Activated CD4-positive, alpha-beta T cell treated with anti-CD3 and anti-CD28 coated beads for 48 hours (primary cell): ENCODE data around the gene SCPEP1.

Experiments
- DNase-seq: peaks from one replicate; pipeline ENCODE4 v3.0.0-alpha.2; 2020

Gene SCPEP1

DNA sequence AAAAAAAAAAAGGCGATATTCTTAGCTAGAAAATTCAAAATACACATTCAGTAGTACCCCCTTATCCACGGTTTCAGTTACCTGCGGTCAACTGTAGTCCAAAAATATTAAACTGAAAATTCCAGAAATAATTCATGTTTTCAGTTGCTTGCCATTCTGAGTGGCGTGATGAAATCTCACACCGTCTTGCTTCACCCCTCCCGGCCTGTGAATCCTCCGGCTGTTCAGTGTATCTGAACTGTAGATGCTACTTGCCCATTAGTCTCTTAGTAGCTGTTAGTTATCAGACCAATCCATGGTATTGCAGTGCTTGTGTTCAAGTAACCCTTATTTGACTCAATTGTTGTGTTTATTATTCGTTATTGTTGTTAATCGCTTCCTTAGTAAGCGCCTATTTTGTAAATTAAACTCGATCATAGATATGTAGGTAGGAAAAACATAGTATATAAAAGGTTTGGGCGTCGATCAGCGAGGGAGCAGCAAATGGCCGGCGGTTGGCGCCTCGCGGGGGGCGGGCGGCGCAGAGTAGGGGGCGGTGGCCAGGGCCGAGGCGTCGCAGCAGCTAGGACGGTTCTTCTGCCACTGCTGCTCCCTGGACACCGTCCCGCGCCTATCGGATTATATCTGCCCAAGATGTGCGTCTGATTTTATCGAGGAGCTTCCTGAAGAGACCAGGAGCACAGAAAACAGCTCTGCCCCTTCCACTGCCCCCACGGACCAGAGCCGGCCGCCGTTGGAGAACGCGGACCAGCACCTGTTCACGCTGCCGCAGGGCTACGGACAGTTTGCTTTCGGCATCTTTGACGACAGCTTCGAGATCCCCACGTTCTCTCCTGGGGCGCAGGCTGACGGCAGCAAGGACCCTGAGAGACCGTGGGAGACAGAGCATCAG is 67.3 kb downstream of the SCPEP1 start:
- no peak for DNase-seq

DNA sequence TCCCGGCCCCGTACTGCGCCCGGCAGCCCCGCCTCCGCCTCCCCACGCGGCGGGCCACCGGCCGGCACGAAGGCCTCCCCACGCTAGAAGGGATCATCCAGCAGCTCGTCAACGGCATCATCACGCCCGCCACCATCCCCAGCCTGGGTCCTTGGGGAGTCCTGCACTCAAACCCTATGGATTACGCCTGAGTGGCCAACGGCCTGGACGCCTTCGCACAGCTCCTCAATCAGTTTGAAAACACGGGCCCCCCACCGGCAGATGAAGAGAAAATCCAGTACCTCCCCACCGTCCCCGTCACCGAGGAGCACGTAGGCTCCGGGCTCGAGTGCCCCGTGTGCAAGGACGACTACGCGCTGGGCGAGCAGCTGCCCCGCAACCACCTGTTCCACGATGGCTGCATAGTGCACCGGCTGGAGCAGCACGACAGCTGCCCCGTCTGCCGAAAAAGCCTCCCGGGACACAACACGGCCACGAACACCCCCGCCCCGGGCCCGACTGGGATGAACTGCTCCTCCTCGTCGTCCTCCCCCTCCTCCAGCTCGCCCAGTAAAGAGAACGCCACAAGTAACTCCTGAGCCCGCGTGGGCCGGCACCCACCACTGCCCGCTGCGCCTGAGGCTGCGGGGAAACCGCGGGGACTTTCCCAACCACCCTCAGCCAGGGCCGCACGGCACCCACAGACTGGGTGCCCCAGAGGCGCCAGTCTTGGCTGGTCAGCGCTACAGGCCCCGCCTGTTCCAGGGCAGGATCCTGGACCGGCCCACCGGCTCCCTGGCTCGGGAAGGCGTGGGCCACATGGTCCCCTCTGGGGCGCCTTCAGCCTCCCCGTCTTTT is 68.2 kb downstream of the SCPEP1 start:
- peak; percentile 27 for DNase-seq

DNA sequence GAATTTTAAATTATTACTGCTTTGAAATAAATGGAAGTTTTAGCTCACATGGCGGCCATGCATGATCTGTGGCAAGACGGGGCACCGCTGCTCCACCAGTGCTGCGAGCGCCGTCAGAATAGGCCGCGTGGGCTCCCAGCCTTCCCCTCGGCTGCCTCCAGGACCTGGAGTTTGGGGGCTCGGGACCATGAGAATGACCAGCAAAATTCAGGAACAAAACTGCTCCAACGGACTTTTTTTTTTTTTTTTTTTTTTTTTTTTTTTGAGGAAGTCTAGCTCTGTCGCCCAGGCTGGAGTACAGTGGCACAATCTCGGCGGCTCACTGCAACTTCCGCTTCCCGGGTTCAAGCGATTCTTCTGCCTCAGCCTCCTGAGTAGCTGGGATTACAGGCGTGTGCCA is 68.8 kb downstream of the SCPEP1 start:
- no peak for DNase-seq

DNA sequence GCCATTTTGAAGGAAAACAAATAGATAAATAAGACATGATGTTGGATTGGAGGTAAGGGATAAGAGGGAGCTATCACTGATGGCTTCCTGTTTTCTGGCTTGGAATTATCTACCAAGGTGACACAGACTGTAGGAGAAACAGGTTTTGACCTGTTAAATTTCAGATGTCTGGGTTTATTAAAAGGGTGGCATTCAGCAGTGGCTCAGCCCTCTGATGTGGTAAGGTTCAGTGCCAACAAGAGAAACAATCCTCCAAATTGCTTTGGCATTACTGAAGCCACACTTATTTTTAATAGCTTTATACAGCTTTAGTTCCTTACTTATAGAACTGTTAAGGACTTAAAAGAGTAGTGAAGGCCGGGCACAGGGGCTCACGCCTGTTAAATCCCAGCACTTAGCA is 70.2 kb downstream of the SCPEP1 start:
- no peak for DNase-seq

DNA sequence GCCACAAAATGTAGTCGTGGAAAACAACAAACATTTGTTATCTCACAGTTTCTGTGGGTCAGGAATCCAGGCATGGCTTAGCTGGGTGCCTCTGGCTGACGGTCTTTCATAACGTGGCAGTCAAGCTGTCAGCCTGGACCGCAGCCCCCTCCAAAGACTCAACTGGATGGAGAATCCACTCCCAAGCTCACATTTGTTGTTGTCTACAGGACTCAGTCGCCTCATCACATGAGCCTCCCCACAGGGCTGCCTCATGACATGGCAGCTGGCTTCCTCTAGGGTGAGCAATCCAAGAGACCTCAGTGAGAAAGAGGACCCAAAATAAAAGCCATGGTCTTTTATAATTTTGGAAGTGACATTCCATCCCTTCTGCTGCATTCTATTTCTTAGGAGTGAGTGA is 72.4 kb downstream of the SCPEP1 start:
- DNase-seq = no peak

DNA sequence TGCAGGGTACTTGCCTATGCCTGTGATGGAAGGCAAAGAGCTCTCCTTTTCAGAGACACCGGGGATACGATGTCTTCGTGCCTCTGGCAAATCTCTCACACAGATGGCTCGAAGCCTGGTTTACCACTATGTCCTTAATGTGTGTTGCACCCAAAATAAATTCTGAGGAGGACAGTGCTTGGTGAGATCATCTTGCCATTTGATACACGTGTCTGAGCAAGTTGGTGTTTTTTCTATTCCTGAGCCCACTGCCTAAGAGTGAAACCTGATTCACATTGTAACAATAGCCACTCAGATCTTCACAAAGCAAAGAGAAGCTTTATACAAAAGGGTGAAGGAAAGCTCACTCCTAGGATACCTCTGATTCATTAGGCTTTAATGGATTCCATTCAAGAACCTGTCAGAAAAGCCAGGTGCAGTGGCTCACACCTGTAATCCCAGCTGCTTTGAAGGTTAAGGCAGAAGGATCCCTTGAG is 74.0 kb downstream of the SCPEP1 start:
- no peak for DNase-seq
